HepG2 (cell line): ENCODE data around the gene ZNF30.

Experiments used
- ELF4 ChIP-seq: sonication (generic); formaldehyde crosslinking; IDR thresholded peaks from 2 replicates; pipeline ENCODE4 v1.5.0; 2020; ENCODE audit warnings: missing genetic modification reagents, mild to moderate bottlenecking, moderate library complexity, borderline replicate concordance
- POLR2A ChIP-seq, 2 experiments: IDR thresholded peaks; 2 replicates each; pipeline ENCODE4 v1.6.1; 2011; ENCODE audit warnings: low read depth in 2 of 2, low read length in 2 of 2, mild to moderate bottlenecking in 1 of 2, moderate library complexity in 1 of 2; ENCODE audit not compliant: insufficient read depth in 1 of 2
- SKIL ChIP-seq: sonication (generic); formaldehyde crosslinking; IDR thresholded peaks from 2 replicates; pipeline ENCODE4 v1.8.0; 2022; ENCODE audit warnings: missing genetic modification reagents, mild to moderate bottlenecking, moderate library complexity, borderline replicate concordance
- SP1 ChIP-seq, 2 experiments: fragments of 450-650 bp in 1 of 2; sonication (generic) in 1 of 2; formaldehyde crosslinking in 1 of 2; IDR thresholded peaks; 2 replicates each; pipeline versions ENCODE4 v1.4.0 to v1.6.1; 2016 to 2020; ENCODE audit warnings: missing genetic modification reagents in 1 of 2
- ZNF367 ChIP-seq: sonication (generic); formaldehyde crosslinking; IDR thresholded peaks from 2 replicates; pipeline ENCODE4 v1.4.0; 2020; ENCODE audit warnings: missing genetic modification reagents, borderline replicate concordance
- ZSCAN12 ChIP-seq: sonication (generic); formaldehyde crosslinking; IDR thresholded peaks from 2 replicates; pipeline ENCODE4 v1.9.0; 2021; ENCODE audit warnings: mild to moderate bottlenecking, missing genetic modification reagents
- TF ChIP-seq, protein P1 (sequence below): fragments of 450-650 bp; IDR thresholded peaks from 2 replicates; pipeline ENCODE4 v1.6.1; 2017; ENCODE audit warnings: mild to moderate bottlenecking
- TF ChIP-seq, protein P2 (sequence below): sonication (generic); formaldehyde crosslinking; IDR thresholded peaks from 2 replicates; pipeline ENCODE4 v1.5.0; 2020; ENCODE audit warnings: mild to moderate bottlenecking, missing genetic modification reagents, moderate library complexity

GRCh38 chr19:34959021-34959420 lies 32.3 kb downstream of the ZNF30 start:
- no peak for TF ChIP-seq POLR2A (IDR thresholded peaks at IDR 0.05; ENCODE audit: insufficient read depth in 1 of 2, low read depth in 2 of 2, low read length in 2 of 2)
- TF ChIP-seq ZSCAN12 (CRISPR knock-in tag): no peak
- TF ChIP-seq SKIL: no peak
- TF ChIP-seq SP1 (IDR thresholded peaks at IDR 0.05): no peak
- no peak for TF ChIP-seq SP1 (CRISPR knock-in tag; IDR thresholded peaks at IDR 0.05)
- no peak for TF ChIP-seq ELF4 (CRISPR knock-in tag)
- TF ChIP-seq, protein P1, sequence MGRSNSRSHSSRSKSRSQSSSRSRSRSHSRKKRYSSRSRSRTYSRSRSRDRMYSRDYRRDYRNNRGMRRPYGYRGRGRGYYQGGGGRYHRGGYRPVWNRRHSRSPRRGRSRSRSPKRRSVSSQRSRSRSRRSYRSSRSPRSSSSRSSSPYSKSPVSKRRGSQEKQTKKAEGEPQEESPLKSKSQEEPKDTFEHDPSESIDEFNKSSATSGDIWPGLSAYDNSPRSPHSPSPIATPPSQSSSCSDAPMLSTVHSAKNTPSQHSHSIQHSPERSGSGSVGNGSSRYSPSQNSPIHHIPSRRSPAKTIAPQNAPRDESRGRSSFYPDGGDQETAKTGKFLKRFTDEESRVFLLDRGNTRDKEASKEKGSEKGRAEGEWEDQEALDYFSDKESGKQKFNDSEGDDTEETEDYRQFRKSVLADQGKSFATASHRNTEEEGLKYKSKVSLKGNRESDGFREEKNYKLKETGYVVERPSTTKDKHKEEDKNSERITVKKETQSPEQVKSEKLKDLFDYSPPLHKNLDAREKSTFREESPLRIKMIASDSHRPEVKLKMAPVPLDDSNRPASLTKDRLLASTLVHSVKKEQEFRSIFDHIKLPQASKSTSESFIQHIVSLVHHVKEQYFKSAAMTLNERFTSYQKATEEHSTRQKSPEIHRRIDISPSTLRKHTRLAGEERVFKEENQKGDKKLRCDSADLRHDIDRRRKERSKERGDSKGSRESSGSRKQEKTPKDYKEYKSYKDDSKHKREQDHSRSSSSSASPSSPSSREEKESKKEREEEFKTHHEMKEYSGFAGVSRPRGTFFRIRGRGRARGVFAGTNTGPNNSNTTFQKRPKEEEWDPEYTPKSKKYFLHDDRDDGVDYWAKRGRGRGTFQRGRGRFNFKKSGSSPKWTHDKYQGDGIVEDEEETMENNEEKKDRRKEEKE: no peak
- TF ChIP-seq, protein P2, sequence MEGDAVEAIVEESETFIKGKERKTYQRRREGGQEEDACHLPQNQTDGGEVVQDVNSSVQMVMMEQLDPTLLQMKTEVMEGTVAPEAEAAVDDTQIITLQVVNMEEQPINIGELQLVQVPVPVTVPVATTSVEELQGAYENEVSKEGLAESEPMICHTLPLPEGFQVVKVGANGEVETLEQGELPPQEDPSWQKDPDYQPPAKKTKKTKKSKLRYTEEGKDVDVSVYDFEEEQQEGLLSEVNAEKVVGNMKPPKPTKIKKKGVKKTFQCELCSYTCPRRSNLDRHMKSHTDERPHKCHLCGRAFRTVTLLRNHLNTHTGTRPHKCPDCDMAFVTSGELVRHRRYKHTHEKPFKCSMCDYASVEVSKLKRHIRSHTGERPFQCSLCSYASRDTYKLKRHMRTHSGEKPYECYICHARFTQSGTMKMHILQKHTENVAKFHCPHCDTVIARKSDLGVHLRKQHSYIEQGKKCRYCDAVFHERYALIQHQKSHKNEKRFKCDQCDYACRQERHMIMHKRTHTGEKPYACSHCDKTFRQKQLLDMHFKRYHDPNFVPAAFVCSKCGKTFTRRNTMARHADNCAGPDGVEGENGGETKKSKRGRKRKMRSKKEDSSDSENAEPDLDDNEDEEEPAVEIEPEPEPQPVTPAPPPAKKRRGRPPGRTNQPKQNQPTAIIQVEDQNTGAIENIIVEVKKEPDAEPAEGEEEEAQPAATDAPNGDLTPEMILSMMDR (CRISPR knock-in tag): no peak
- no peak for TF ChIP-seq ZNF367 (CRISPR knock-in tag)
